Measurements from ENCODE around the gene SMARCC2. TPM values are rescaled to one million over a fixed set of nuclear protein-coding genes. Genes with fewer than 3 reads are reported as not detected.

SMARCC2 gene
- total RNA-seq (2011; cell fraction: chromatin; rRNA removed; ENCODE audit: low replicate concordance) = 585 and 631 TPM in 2 replicates
- total RNA-seq (2011; cell fraction: nucleolus; rRNA removed) = 245 and 259 TPM in 2 replicates
- total RNA-seq (2011; cell fraction: nucleoplasm; rRNA removed) = 295 and 306 TPM in 2 replicates
- total RNA-seq (2014; rRNA removed) (30.8 and 32.4 TPM in 2 replicates), total RNA-seq (2014; rRNA removed; fragmentation: Illumina TruSeq; extraction: Trizol) (36.6 and 41.1 TPM in 2 replicates), total RNA-seq (2015; rRNA removed; fragmentation: Illumina TruSeq; extraction: Trizol) (35.0 and 35.9 TPM in 2 replicates), total RNA-seq (2021) (70.2 and 86.0 TPM in 2 replicates), polyA plus RNA-seq (2011; rRNA removed) (45.1 and 64.6 TPM in 2 replicates), polyA plus RNA-seq (2014; fragmentation: Illumina TruSeq; extraction: Trizol) (75.9 and 84.8 TPM in 2 replicates), polyA plus RNA-seq (2014; fragmentation: Nextera tagmentation; extraction: Ambion mirVana) (10 to 100 TPM; 11.9 to 29.1 TPM), polyA plus RNA-seq (2014; rRNA removed) (49.8 and 54.0 TPM in 2 replicates), polyA minus RNA-seq (2011; rRNA and poly(A)+ RNA removed) (86.2 and 108 TPM in 2 replicates), Bru-seq, nascent RNA (percentile 92 among the genes with signal in this experiment), BruChase-seq, experiment 1, labeled RNA remaining after a 2-hour chase (percentile 91 among the genes with signal in this experiment), BruChase-seq, experiment 2, labeled RNA remaining after a 6-hour chase (percentile 94 among the genes with signal in this experiment)
- polyA plus RNA-seq (2011; cell fraction: cytosol; rRNA removed) = 21.5 and 23.9 TPM in 2 replicates
- 217 and 238 TPM in 2 replicates for polyA plus RNA-seq (2011; cell fraction: nucleus; rRNA removed)
- 80.2 and 85.8 TPM in 2 replicates for polyA plus RNA-seq (2012)
- polyA minus RNA-seq (2011; cell fraction: cytosol; rRNA and poly(A)+ RNA removed) = 50.7 and 61.7 TPM in 2 replicates
- 101 and 155 TPM in 2 replicates for polyA minus RNA-seq (2011; cell fraction: nucleus; rRNA and poly(A)+ RNA removed)
- long read RNA-seq, experiment 1, full-length matches to known transcripts = 14 of 81 reads
- long read RNA-seq, experiment 1, partial matches to known transcripts = 57 of 81 reads
- long read RNA-seq, experiment 1, other reads (novel, unspliced or antisense) = 10 of 81 reads
- long read RNA-seq, experiment 2, full-length matches to known transcripts = 2 of 29 reads
- long read RNA-seq, experiment 2, partial matches to known transcripts = 25 of 29 reads
- long read RNA-seq, experiment 2, other reads (novel, unspliced or antisense) = 2 of 29 reads
- long read RNA-seq, experiment 3, partial matches to known transcripts = 22 of 24 reads
- long read RNA-seq, experiment 3, other reads (novel, unspliced or antisense) = 2 of 24 reads

- H2AFZ ChIP-seq (ENCODE audit: low read depth, low read length) = peak within 1 kb of the TSS; percentile 98
- H3K9ac ChIP-seq (ENCODE audit: insufficient read depth in 1 of 2, low read depth in 2 of 2, low read length in 2 of 2) = peak within 1 kb of the TSS; percentile 84 to 96
- DNase-seq (ENCODE audit: extremely low read depth in 1 of 4, low spot score in 3 of 4) (peak; percentile 94 to 95 (median 94)), ATAC-seq (peak; percentile 89), FAIRE-seq (peak; percentile 44)
- ChIA-PET POLR2A (interaction anchor here (0.6 to 5.9 kb wide), 29 partner anchors 9 to 862 kb away, joined by 3 to 54 read pairs (median 4); partner anchors contain the start of genes COQ10A, ESYT1, MYL6 and RNF41), CTCF (ENCODE audit: low intra/inter-chr PET ratio) (interaction anchor here (0.7 to 2.9 kb wide), 11 partner anchors 33 to 451 kb away, joined by 3 to 36 read pairs (median 5); partner anchors contain the start of genes ANKRD52, GDF11, NABP2 and RNF41)
- peaks cover 4 to 16% of the 10 kb centered on the region in 2 experiments; a peak in 3 of 5 replicates for H3K4me1 ChIP-seq (replicated peaks in 1 of 2; ENCODE audit: control insufficient read depth in 2 of 2, insufficient read depth in 2 of 2, low read length in 2 of 2)
- peaks cover 30% of the 10 kb centered on the region for H3K36me3 ChIP-seq (ENCODE audit: control insufficient read depth, insufficient read depth, low read length)
- WGBS (ENCODE audit: insufficient coverage, low coverage, missing lambda C conversion rate) = under 1% methylated on average over 25 of the region's 93 CpGs
- H3K4me2 ChIP-seq (ENCODE audit: insufficient read depth, low read length) = peak within 1 kb of the TSS; percentile 95
- H3K4me3 ChIP-seq = peak within 1 kb of the TSS; percentile 85
- in situ Hi-C loops (cut with MboI) = loop anchor here (5.0 kb wide), 1 partner anchor 62 kb away; the partner anchor contains the start of gene ESYT1
- H4K20me1 ChIP-seq (replicated peaks; ENCODE audit: control insufficient read depth, insufficient read depth, low read length) = no peaks in the 10 kb centered on the region
- peaks cover 42% of the 10 kb centered on the region for H3K79me2 ChIP-seq (ENCODE audit: control insufficient read depth, insufficient read depth, low read length)
- H3K9me1 ChIP-seq (ENCODE audit: control insufficient read depth, insufficient read depth, low read length) = no peaks in the 10 kb centered on the region
- intact Hi-C loops (cut with micrococcal nuclease) = loop anchor here (1.0 kb wide), 1 partner anchor 63 kb away; no protein-coding TSS in a partner anchor
- no peaks in the 10 kb centered on the region for H3K27me3 ChIP-seq (ENCODE audit: control insufficient read depth in 2 of 2, insufficient read depth in 2 of 2, low read length in 2 of 2)
- H3K9me3 ChIP-seq (replicated peaks; ENCODE audit: control insufficient read depth, insufficient read depth, low read depth, low read length) = no peaks in the 10 kb centered on the region
- no TSS peak for BruUV-seq (replicated peaks)
- peak within 1 kb of the TSS; percentile 88 for H3K27ac ChIP-seq (ENCODE audit: extremely low read depth, low read depth, low read length)
- TF ChIP-seq FIP1L1 (IDR thresholded peaks at IDR 0.05; ENCODE audit: low read depth, low read length, poor library complexity, severe bottlenecking) = no peak
- TF ChIP-seq, protein P1, sequence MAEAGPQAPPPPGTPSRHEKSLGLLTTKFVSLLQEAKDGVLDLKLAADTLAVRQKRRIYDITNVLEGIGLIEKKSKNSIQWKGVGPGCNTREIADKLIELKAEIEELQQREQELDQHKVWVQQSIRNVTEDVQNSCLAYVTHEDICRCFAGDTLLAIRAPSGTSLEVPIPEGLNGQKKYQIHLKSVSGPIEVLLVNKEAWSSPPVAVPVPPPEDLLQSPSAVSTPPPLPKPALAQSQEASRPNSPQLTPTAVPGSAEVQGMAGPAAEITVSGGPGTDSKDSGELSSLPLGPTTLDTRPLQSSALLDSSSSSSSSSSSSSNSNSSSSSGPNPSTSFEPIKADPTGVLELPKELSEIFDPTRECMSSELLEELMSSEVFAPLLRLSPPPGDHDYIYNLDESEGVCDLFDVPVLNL (CRISPR knock-in tag; IDR thresholded peaks at IDR 0.05; ENCODE audit: low read depth) = no peak
- no peak for TF ChIP-seq HMGXB4 (CRISPR knock-in tag; IDR thresholded peaks at IDR 0.05)
- TF ChIP-seq RB1 (IDR thresholded peaks at IDR 0.05; ENCODE audit: low read depth) = peak; percentile 97
- TF ChIP-seq PCBP1 (IDR thresholded peaks at IDR 0.05; ENCODE audit: low read depth, low read length, poor library complexity, severe bottlenecking) = peak; percentile 62
- no peak for TF ChIP-seq ZC3H8 (IDR thresholded peaks at IDR 0.05)
- TF ChIP-seq CAMTA2 (CRISPR knock-in tag; conservative IDR thresholded peaks at IDR 0.05) = no peak
- no peak for TF ChIP-seq ETS2 (tag; IDR thresholded peaks at IDR 0.05; ENCODE audit: borderline replicate concordance, poor library complexity, severe bottlenecking)
- peak in 1 of 2 experiments; percentile 71; a peak in 1 of 4 replicates for TF ChIP-seq NONO (IDR thresholded peaks at IDR 0.05; ENCODE audit: low read depth in 2 of 2, low read length in 1 of 2)
- TF ChIP-seq, protein P2, sequence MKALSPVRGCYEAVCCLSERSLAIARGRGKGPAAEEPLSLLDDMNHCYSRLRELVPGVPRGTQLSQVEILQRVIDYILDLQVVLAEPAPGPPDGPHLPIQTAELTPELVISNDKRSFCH (CRISPR knock-in tag; IDR thresholded peaks at IDR 0.05) = no peak
- TF ChIP-seq, protein P2 (tag; IDR thresholded peaks at IDR 0.05) = no peak
Observed at GRCh38 chr12:56189099-56189917, at the start of gene SMARCC2. Gene SMARCC2, minus strand, starts transcription at chr12:56189483. Its CDS starts 22 bp downstream, at chr12:56189461.

Data from K562 (cell line).